Measurements from ENCODE around the gene FBXL13.

DNA sequence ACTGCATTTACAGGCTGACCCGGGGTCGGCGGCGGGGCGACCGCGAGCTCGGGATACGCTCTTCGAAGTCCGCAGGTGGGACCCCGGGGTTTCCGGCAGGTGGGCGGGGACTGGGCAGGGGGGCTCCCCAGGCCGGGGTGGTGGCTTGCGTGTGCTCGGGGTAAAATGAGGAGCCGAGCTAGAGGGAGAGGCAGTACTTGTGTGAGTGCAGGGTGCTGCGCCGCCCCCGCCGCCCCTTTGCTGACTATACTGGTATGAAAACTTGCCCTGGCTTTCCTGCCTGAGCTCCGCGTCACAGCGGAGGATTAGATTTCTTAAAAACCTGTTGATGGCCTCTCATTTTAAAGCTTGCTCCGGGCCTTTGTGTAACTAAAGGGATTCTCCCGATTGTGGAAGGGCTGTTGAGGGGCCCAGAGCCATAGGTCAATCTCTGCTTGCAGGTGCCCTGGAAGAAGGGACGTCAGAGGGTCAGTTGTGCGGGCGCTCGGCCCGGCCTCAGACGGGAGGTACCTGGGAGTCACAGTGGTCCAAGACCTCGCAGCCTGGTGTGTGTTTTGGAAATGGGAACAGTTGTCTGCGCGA lies 832 bp upstream of the FBXL13 start:
- TF ChIP-seq CTCF (IDR thresholded peaks at IDR 0.05) = no peak
- no peak for TF ChIP-seq POLR2A (IDR thresholded peaks at IDR 0.05)
